IMR-90 (cell line): Measurements from ENCODE around the gene HCN2. TPM values are rescaled to one million over a fixed set of nuclear protein-coding genes. Genes with fewer than 3 reads are reported as not detected.

Source experiments
- ATAC-seq: fragments of 200-7000 bp; cut with Tn5 transposase; 2 replicates; pipeline ENCODE4 v1.9.1; 2020; ENCODE audit warnings: low read depth, mild to moderate bottlenecking, moderate library complexity
- BruUV-seq: library from RNA; stranded (reverse); fragments of 400-500 nt; replicated peaks from 2 replicates; lab custom pipeline; 2021; lab: Mats Ljungman, UMichigan
- CTCF ChIA-PET: fragments of 300-600 bp; formaldehyde crosslinking; extraction: SDS; loops from one replicate; lab custom pipeline; 2021; ENCODE audit warnings: antibody characterized with exemption; lab: Yijun Ruan, JAX
- POLR2A ChIA-PET: fragments of 300-600 bp; sonication (Branson Sonifier 250); formaldehyde crosslinking; loops from one replicate; lab custom pipeline; 2022; ENCODE audit warnings: antibody characterized with exemption; ENCODE audit not compliant: unreplicated experiment; lab: Charles Lee
- DNase-seq: peaks from one replicate; pipeline ENCODE4 v3.0.0; 2013
- H2AFZ ChIP-seq: replicated peaks from 2 replicates; pipeline ENCODE3; 2013; ENCODE audit warnings: low read length, mild to moderate bottlenecking; ENCODE audit not compliant: poor library complexity
- H2AK5ac ChIP-seq: 2 replicates; pipeline ENCODE4 v1.6.1; 2013; ENCODE audit warnings: low read depth, low read length, inconsistent platforms
- H2AK9ac ChIP-seq: replicated peaks from 2 replicates; pipeline ENCODE3; 2013; ENCODE audit warnings: mild to moderate bottlenecking, low read depth, low read length, moderate library complexity; ENCODE audit not compliant: poor library complexity
- H2BK120ac ChIP-seq: 2 replicates; pipeline ENCODE4 v1.6.1; 2013; ENCODE audit warnings: low read depth, low read length, inconsistent platforms
- H2BK15ac ChIP-seq: 3 replicates; pipeline ENCODE4 v1.6.1; 2013; ENCODE audit warnings: low read depth, low read length, inconsistent platforms
- H2BK20ac ChIP-seq: 2 replicates; pipeline ENCODE4 v1.6.1; 2013; ENCODE audit warnings: low read depth, mild to moderate bottlenecking, inconsistent platforms, low read length, moderate library complexity
- H2BK5ac ChIP-seq: 2 replicates; pipeline ENCODE4 v1.6.1; 2013; ENCODE audit warnings: mild to moderate bottlenecking, low read depth, low read length, inconsistent platforms; ENCODE audit not compliant: poor library complexity, severe bottlenecking
- H3K14ac ChIP-seq: replicated peaks from 2 replicates; pipeline ENCODE4 v1.6.1; 2013; ENCODE audit warnings: low read depth, low read length, inconsistent platforms
- H3K18ac ChIP-seq: 2 replicates; pipeline ENCODE4 v1.6.1; 2013; ENCODE audit warnings: low read depth, low read length, control low read depth
- H3K23ac ChIP-seq: 2 replicates; pipeline ENCODE4 v1.6.1; 2013; ENCODE audit warnings: low read depth, low read length, inconsistent platforms
- H3K27ac ChIP-seq: 2 replicates; pipeline ENCODE4 v1.5.1; 2013; ENCODE audit warnings: mild to moderate bottlenecking, control low read depth, low read length; ENCODE audit not compliant: insufficient read depth
- H3K27me3 ChIP-seq: 2 replicates; pipeline ENCODE4 v1.6.1; 2013; ENCODE audit warnings: low read length; ENCODE audit not compliant: control insufficient read depth, insufficient read depth
- H3K36me3 ChIP-seq: 2 replicates; pipeline ENCODE4 v1.6.1; 2013; ENCODE audit warnings: low read length, mixed read lengths; ENCODE audit not compliant: control insufficient read depth, insufficient read depth
- H3K4ac ChIP-seq: 2 replicates; pipeline ENCODE4 v1.6.1; 2013; ENCODE audit warnings: low read depth, low read length, inconsistent platforms
- H3K4me1 ChIP-seq: 2 replicates; pipeline ENCODE4 v1.6.1; 2013; ENCODE audit warnings: low read length, mixed read lengths; ENCODE audit not compliant: control insufficient read depth, insufficient read depth
- H3K4me2 ChIP-seq: 2 replicates; pipeline ENCODE4 v1.6.1; 2013; ENCODE audit warnings: low read depth, mild to moderate bottlenecking, control low read depth, low read length, moderate library complexity
- H3K4me3 ChIP-seq: 2 replicates; pipeline ENCODE4 v1.5.1; 2013; ENCODE audit warnings: low read depth, mild to moderate bottlenecking, control low read depth, low read length, moderate library complexity; ENCODE audit not compliant: insufficient read depth
- H3K56ac ChIP-seq: 2 replicates; pipeline ENCODE4 v1.6.1; 2013; ENCODE audit warnings: low read length, inconsistent platforms; ENCODE audit not compliant: insufficient read depth; ENCODE audit errors: extremely low read depth
- H3K79me1 ChIP-seq, 2 experiments: 2 replicates each; pipeline ENCODE4 v1.6.1; 2013; ENCODE audit warnings: low read length in 2 of 2, inconsistent platforms in 1 of 2, low read depth in 1 of 2
- H3K9ac ChIP-seq: 2 replicates; pipeline ENCODE4 v1.6.1; 2013; ENCODE audit warnings: low read depth, low read length, control low read depth
- H3K9me1 ChIP-seq: 2 replicates; pipeline ENCODE4 v1.6.1; 2013; ENCODE audit warnings: low read length, inconsistent platforms; ENCODE audit not compliant: insufficient read depth
- H3K9me3 ChIP-seq: 2 replicates; pipeline ENCODE4 v1.6.1; 2013; ENCODE audit warnings: low read length; ENCODE audit not compliant: control insufficient read depth, insufficient read depth
- H4K20me1 ChIP-seq: 2 replicates; pipeline ENCODE4 v1.6.1; 2013; ENCODE audit warnings: low read length, inconsistent platforms; ENCODE audit not compliant: insufficient read depth
- H4K5ac ChIP-seq: 2 replicates; pipeline ENCODE4 v1.6.1; 2013; ENCODE audit warnings: mild to moderate bottlenecking, low read depth, low read length, control low read depth
- H4K8ac ChIP-seq, 2 experiments: 2 replicates each; pipeline ENCODE4 v1.6.1; 2013; ENCODE audit warnings: low read depth in 2 of 2, low read length in 2 of 2, control low read depth in 1 of 2, inconsistent platforms in 1 of 2
- H4K91ac ChIP-seq: 2 replicates; pipeline ENCODE4 v1.6.1; 2013; ENCODE audit warnings: low read depth, low read length, inconsistent platforms; ENCODE audit not compliant: insufficient read depth
- BHLHE40 ChIP-seq: fragments of 150-350 bp; IDR thresholded peaks from 2 replicates; pipeline ENCODE4 v1.6.1; 2016; ENCODE audit warnings: mild to moderate bottlenecking, low read depth, low read length
- CEBPB ChIP-seq: IDR thresholded peaks from 2 replicates; pipeline ENCODE4 v1.6.1; 2012; ENCODE audit warnings: low read depth, low read length, improper control_type of control experiment
- CHD1 ChIP-seq: IDR thresholded peaks from 2 replicates; pipeline ENCODE4 v1.6.1; 2012; ENCODE audit warnings: low read depth, low read length, improper control_type of control experiment
- FOS ChIP-seq: fragments of 150-350 bp; IDR thresholded peaks from 2 replicates; pipeline ENCODE4 v1.6.1; 2016; ENCODE audit warnings: low read depth, low read length
- MAFK ChIP-seq: IDR thresholded peaks from 2 replicates; pipeline ENCODE4 v1.6.1; 2012; ENCODE audit warnings: low read depth, low read length, improper control_type of control experiment
- MAZ ChIP-seq: IDR thresholded peaks from 2 replicates; pipeline ENCODE4 v1.6.1; 2012; ENCODE audit warnings: low read depth, mild to moderate bottlenecking, low read length, improper control_type of control experiment, moderate library complexity, borderline replicate concordance
- POLR2A ChIP-seq: IDR thresholded peaks from 2 replicates; pipeline ENCODE4 v1.6.1; 2012; ENCODE audit warnings: mild to moderate bottlenecking, low read depth, low read length
- RAD21 ChIP-seq: IDR thresholded peaks from 2 replicates; pipeline ENCODE4 v1.6.1; 2012; ENCODE audit warnings: low read length, improper control_type of control experiment
- RCOR1 ChIP-seq: IDR thresholded peaks from 2 replicates; pipeline ENCODE4 v1.6.1; 2012; ENCODE audit warnings: mild to moderate bottlenecking, low read length, improper control_type of control experiment; ENCODE audit not compliant: insufficient replicate concordance
- RFX5 ChIP-seq: IDR thresholded peaks from 2 replicates; pipeline ENCODE4 v1.8.0; 2012; ENCODE audit warnings: low read depth, mild to moderate bottlenecking, low read length, moderate library complexity
- SMC3 ChIP-seq: fragments of 150-350 bp; IDR thresholded peaks from 2 replicates; pipeline ENCODE4 v1.6.1; 2016; ENCODE audit warnings: low read depth, mild to moderate bottlenecking, antibody characterized with exemption, low read length, moderate library complexity
- WGBS, 2 experiments: methylation state at CpG; one replicate each; pipeline versions ENCODE4 v1.1.5 to v1.1.7; 2013; ENCODE audit warnings: missing lambda C conversion rate in 2 of 2; ENCODE audit not compliant: insufficient read length in 1 of 2; ENCODE audit errors: extremely low coverage in 2 of 2; 5-methylcytosine and 5-hydroxymethylcytosine counted together
- dilution Hi-C: fragments of 300-500 bp; cut with HindIII; formaldehyde crosslinking; loops from one replicate; pipeline ENCODE4 v1.14.3; 2018; ENCODE audit warnings: low sequenced_read_pairs; ENCODE audit not compliant: unreplicated experiment
- in situ Hi-C: fragments of 300-500 bp; cut with MboI; formaldehyde crosslinking; loops from 3 replicates; pipeline ENCODE4 v1.14.3; 2019; ENCODE audit warnings: low sequenced_read_pairs, inconsistent platforms, mixed read lengths
- intact Hi-C: fragments of 100-400 bp; cut with micrococcal nuclease; formaldehyde crosslinking; loops from 2 replicates; pipeline ENCODE4 v1.10.0; 2022
- polyA plus RNA-seq, 3 experiments: library from polyadenylated mRNA; depleted of rRNA; stranded (reverse); fragments of >200 nt; gene quantifications; 2 replicates each; pipeline ENCODE4 v1.2.3, GENCODE V29; 2012; ENCODE audit warnings: low replicate concordance in 1 of 3
- total RNA-seq: library from RNA; depleted of rRNA; stranded (reverse); fragments of >200 nt; gene quantifications from 2 replicates; pipeline ENCODE4 v1.2.3, GENCODE V29; 2012
- TF ChIP-seq, protein P1 (sequence below): fragments of 150-350 bp; IDR thresholded peaks from 2 replicates; pipeline ENCODE4 v1.6.1; 2017; ENCODE audit warnings: mild to moderate bottlenecking, antibody characterized with exemption, low read length, low read depth
- TF ChIP-seq, protein P2 (sequence below): fragments of 150-350 bp; IDR thresholded peaks from 2 replicates; pipeline ENCODE4 v1.6.1; 2016; ENCODE audit warnings: low read depth, mild to moderate bottlenecking, low read length, moderate library complexity, borderline replicate concordance
- TF ChIP-seq, protein P3 (sequence below): conservative IDR thresholded peaks from 2 replicates; pipeline ENCODE4 v1.5.1; 2012; ENCODE audit warnings: mild to moderate bottlenecking, low read depth, low read length, improper control_type of control experiment

HCN2 gene
- total and polyA plus RNA-seq, 2 of the 4 experiments (the other 2 are of a cell fraction), result 0.72 to 2.6 TPM

DNA sequence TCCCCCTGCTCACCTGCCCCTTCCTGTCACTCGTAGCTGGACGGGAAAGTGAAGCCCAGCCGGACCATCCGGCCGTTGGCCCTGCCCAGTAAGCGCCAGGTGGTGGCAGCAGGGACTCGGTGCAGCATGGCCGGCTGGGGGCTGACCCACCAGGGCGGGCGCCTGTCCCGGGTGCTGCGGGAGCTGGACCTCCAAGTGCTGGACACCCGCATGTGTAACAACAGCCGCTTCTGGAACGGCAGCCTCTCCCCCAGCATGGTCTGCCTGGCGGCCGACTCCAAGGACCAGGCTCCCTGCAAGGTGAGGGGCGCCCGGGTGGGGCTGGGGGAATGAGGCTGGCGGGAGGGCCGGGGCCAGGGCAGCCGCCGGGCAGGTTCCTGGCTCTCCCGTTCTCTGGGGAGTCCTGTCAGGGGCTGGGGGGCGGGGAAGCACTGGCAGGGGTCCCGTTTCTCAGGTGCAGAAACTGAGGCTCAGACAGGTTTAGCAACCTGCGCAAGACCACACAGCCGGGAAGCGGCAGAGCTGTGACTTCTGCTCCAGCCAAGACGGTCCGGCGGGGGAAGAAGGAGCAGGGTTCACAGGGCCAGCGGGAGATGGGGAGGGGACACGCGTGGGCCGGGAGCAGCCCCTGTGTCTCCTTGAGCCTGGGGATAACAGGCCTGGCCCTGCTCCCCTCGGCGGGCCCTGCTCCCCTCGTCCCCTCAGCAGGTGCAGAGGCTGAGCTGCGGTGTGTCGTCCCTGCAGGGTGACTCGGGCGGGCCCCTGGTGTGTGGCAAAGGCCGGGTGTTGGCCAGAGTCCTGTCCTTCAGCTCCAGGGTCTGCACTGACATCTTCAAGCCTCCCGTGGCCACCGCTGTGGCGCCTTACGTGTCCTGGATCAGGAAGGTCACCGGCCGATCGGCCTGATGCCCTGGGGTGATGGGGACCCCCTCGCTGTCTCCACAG lies 40.5 kb upstream of the HCN2 start:
- intact Hi-C loops, result no loop called here
- Histone ChIP-seq H4K91ac (no peak overlapping the region), H3K36me3 (no peaks in the 10 kb centered on the region), H2BK20ac (no peak overlapping the region), H2AK9ac (no peak overlapping the region), H3K9me3 (no peaks in the 10 kb centered on the region), H2AFZ (no peak overlapping the region), H3K56ac (no peak overlapping the region), H3K79me1 (no peaks in the 10 kb centered on the region), H3K4me1 (peaks cover 2% of the 10 kb centered on the region; the same call in 1 of the 2 replicates), H3K23ac (no peak overlapping the region), H2AK5ac (no peak overlapping the region), H3K14ac (no peak overlapping the region), H3K27me3 (no peaks in the 10 kb centered on the region), H3K9ac (no peak overlapping the region), H2BK120ac (no peak overlapping the region), H4K20me1 (peaks cover 4% of the 10 kb centered on the region; the same call in 1 of the 2 replicates), H3K4me2 (no peak overlapping the region), H3K9me1 (0 out of 2 replicates have a peak, but pooled peaks cover 4% of the 10 kb centered on the region), H3K18ac (no peak overlapping the region), H2BK15ac (no peak overlapping the region), H2BK5ac (no peak overlapping the region), H3K4ac (no peak overlapping the region), H3K4me3 (no peak overlapping the region), H3K27ac (no peak overlapping the region), H4K5ac (no peak overlapping the region), H4K8ac (no peak overlapping the region)
- TF ChIP-seq CHD1 (no peak), MAFK (no peak), MAZ (no peak), SMC3 (no peak), CEBPB (no peak), BHLHE40 (no peak), POLR2A (no peak), RCOR1 (no peak), RAD21 (no peak), RFX5 (no peak), FOS (no peak)
- TF ChIP-seq, protein P1, sequence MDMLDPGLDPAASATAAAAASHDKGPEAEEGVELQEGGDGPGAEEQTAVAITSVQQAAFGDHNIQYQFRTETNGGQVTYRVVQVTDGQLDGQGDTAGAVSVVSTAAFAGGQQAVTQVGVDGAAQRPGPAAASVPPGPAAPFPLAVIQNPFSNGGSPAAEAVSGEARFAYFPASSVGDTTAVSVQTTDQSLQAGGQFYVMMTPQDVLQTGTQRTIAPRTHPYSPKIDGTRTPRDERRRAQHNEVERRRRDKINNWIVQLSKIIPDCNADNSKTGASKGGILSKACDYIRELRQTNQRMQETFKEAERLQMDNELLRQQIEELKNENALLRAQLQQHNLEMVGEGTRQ, result no peak
- TF ChIP-seq, protein P2, sequence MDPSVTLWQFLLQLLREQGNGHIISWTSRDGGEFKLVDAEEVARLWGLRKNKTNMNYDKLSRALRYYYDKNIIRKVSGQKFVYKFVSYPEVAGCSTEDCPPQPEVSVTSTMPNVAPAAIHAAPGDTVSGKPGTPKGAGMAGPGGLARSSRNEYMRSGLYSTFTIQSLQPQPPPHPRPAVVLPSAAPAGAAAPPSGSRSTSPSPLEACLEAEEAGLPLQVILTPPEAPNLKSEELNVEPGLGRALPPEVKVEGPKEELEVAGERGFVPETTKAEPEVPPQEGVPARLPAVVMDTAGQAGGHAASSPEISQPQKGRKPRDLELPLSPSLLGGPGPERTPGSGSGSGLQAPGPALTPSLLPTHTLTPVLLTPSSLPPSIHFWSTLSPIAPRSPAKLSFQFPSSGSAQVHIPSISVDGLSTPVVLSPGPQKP, result no peak
- TF ChIP-seq, protein P3, sequence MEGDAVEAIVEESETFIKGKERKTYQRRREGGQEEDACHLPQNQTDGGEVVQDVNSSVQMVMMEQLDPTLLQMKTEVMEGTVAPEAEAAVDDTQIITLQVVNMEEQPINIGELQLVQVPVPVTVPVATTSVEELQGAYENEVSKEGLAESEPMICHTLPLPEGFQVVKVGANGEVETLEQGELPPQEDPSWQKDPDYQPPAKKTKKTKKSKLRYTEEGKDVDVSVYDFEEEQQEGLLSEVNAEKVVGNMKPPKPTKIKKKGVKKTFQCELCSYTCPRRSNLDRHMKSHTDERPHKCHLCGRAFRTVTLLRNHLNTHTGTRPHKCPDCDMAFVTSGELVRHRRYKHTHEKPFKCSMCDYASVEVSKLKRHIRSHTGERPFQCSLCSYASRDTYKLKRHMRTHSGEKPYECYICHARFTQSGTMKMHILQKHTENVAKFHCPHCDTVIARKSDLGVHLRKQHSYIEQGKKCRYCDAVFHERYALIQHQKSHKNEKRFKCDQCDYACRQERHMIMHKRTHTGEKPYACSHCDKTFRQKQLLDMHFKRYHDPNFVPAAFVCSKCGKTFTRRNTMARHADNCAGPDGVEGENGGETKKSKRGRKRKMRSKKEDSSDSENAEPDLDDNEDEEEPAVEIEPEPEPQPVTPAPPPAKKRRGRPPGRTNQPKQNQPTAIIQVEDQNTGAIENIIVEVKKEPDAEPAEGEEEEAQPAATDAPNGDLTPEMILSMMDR, result no peak
- DNase-seq (no peak), ATAC-seq (no peak)
- WGBS, 2 experiments, result 70% methylated on average over 28 of the region's 52 CpGs; no CpG with 5 or more reads in 1 of the 2 experiments
- in situ Hi-C loops, result no loop called here
- CTCF ChIA-PET, result no interaction called here
- BruUV-seq, result no TSS peak
- POLR2A ChIA-PET, result no interaction called here
- dilution Hi-C loops, result no loop called here
